ENCODE measurements around the gene ITGA7.

ITGA7 gene

GRCh38 chr12:55742719-55743405 is 35.2 kb upstream of the ITGA7 start, which contains the start of gene GDF11:
GDF11 (plus strand) TSS chr12:55743122; CDS start chr12:55743317, 195 bp downstream.
- Histone ChIP-seq H3K4me1 (peaks cover 12% of the 10 kb centered on the region), H3K36me3 (ENCODE audit: control insufficient read depth, insufficient read depth, low read length) (no peaks in the 10 kb centered on the region), H3K4me2 (ENCODE audit: low read length) (peak within 1 kb of the TSS; percentile 64), H3K79me2 (no peaks in the 10 kb centered on the region), H2AFZ (peak within 1 kb of the TSS; percentile 85), H3K27me3 (ENCODE audit: control insufficient read depth, insufficient read depth, low read length) (no peaks in the 10 kb centered on the region), H3K9ac (no peak within 1 kb of the TSS), H3K4me3 (ENCODE audit: low read depth, low read length) (peak within 1 kb of the TSS; percentile 49), H3K27ac (no peak within 1 kb of the TSS), H3K9me3 (ENCODE audit: control insufficient read depth, low read length) (no peaks in the 10 kb centered on the region)
- no peak for TF ChIP-seq CTCF (IDR thresholded peaks at IDR 0.05)

DNA sequence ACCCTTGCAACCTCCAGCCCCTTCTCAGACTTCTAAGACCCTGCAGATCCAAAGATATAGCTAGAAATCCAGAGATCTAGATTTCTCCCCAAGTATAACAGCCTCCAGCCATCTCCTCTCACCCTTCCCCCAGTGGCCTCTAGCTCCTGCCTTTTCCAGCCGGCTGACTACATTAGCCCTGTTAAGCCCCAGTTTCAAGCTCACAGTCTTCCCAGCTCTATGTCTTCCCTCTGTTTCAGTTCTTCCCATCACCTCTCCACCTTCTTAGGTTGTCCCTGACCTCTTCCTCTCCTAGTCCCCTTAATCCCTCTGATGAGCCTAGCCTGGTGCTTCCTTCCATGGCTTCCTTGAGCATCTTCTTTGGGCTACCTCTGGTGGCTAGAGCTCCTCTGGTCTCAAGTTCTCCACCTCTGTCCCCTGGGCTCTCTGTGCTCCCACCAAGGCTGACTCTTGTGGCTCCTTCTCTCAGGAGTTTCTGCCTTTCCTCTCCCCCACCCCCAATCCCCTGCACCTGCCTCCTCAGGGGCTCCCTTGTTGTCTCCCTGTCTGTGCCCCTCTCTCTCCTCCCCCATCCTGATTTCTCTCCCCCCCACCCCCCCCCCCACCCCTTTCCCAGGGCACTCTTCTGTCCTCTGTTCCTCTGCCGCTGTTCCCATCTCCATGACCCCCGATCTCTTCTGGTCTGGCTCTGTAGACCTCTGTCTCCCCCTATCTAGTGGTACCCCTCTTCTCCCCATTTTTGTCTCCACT is 34.4 kb upstream of the ITGA7 start:
- Histone ChIP-seq H2AFZ (peak overlapping the region; percentile 85), H3K79me2 (no peaks in the 10 kb centered on the region), H3K9me3 (ENCODE audit: control insufficient read depth, low read length) (no peaks in the 10 kb centered on the region), H3K4me1 (peaks cover 16% of the 10 kb centered on the region), H3K4me2 (ENCODE audit: low read length) (peak overlapping the region; percentile 53), H3K4me3 (ENCODE audit: low read depth, low read length) (no peak overlapping the region), H3K27ac (no peak overlapping the region), H3K27me3 (ENCODE audit: control insufficient read depth, insufficient read depth, low read length) (no peaks in the 10 kb centered on the region), H3K9ac (no peak overlapping the region), H3K36me3 (ENCODE audit: control insufficient read depth, insufficient read depth, low read length) (no peaks in the 10 kb centered on the region)
- TF ChIP-seq CTCF (IDR thresholded peaks at IDR 0.05), result no peak

- TF ChIP-seq CTCF (IDR thresholded peaks at IDR 0.05), result no peak
- peak overlapping the region; percentile 79 for H3K4me3 ChIP-seq (ENCODE audit: low read depth, low read length)
Observed at GRCh38 chr12:55739025-55739378, 31.3 kb upstream of the ITGA7 start.

GRCh38 chr12:55738123-55739024 is 30.7 kb upstream of the ITGA7 start:
- no peaks in the 10 kb centered on the region for H3K9me3 ChIP-seq (ENCODE audit: control insufficient read depth, low read length)
- H2AFZ ChIP-seq, result peak overlapping the region; percentile 91
- H3K27me3 ChIP-seq (ENCODE audit: control insufficient read depth, insufficient read depth, low read length), result no peaks in the 10 kb centered on the region
- peaks cover 14% of the 10 kb centered on the region for H3K4me1 ChIP-seq
- peak overlapping the region; percentile 69 for H3K27ac ChIP-seq
- peak overlapping the region; percentile 81 for H3K4me2 ChIP-seq (ENCODE audit: low read length)
- peaks cover 8% of the 10 kb centered on the region for H3K79me2 ChIP-seq
- TF ChIP-seq CTCF (IDR thresholded peaks at IDR 0.05), result peak; percentile 90
- H3K36me3 ChIP-seq (ENCODE audit: control insufficient read depth, insufficient read depth, low read length), result no peaks in the 10 kb centered on the region
- peak overlapping the region; percentile 79 for H3K4me3 ChIP-seq (ENCODE audit: low read depth, low read length)
- no peak overlapping the region for H3K9ac ChIP-seq

More at GRCh38 chr12:55739025-55739378, 31.3 kb upstream of the ITGA7 start:
- Histone ChIP-seq H3K27ac (peak overlapping the region; percentile 69), H3K4me2 (ENCODE audit: low read length) (no peak overlapping the region), H2AFZ (no peak overlapping the region), H3K79me2 (peaks cover 8% of the 10 kb centered on the region), H3K27me3 (ENCODE audit: control insufficient read depth, insufficient read depth, low read length) (no peaks in the 10 kb centered on the region), H3K9ac (no peak overlapping the region), H3K36me3 (ENCODE audit: control insufficient read depth, insufficient read depth, low read length) (no peaks in the 10 kb centered on the region), H3K9me3 (ENCODE audit: control insufficient read depth, low read length) (no peaks in the 10 kb centered on the region), H3K4me1 (peaks cover 15% of the 10 kb centered on the region)
